NCI-H1694 treated with DMSO at 0.1 percent for 48 hours (cell line): ENCODE results near the gene CASP6.

Experiments used
- DNase-seq: peaks from one replicate; lab custom pipeline; 2025; lab: John Stamatoyannopoulos, UW

CASP6 gene

DNA sequence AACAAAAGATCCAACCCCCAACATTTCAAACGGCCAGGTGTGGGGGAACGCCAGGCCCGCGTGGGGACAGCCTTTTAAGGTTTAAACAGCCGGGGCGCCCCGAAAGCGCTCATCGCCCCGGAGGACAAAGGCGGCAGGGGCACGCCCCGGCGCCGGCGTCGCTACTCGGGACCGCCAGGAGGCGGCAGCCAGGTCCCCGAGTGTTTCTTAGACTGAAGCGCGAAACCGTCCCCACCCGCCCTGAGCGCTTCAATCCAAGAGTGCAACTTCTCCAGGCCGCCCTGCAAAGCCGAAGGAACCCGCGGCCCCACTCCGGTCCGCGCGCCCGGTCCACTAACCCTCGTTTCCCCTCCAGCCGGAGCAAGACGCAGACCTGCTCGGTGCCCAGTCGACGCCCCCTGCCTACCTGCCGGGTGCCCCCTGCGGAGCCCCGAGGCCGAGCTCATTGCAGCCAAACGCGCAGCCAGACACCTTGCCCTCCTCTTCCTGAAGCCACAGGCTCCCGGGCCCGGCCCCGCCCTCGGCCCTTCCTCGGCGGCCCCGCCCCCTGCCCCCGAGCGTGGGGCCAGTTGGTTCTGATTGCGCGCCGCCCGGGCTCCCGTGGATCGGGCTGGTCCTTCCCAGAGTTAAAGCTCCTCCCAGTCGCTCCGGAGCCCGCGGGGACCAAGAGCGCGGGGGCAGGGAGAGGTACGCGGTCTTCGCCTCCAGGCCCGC is at the start of gene CASP6:
Gene CASP6, minus strand, starts transcription at position 496 of the 714 bp plus-strand sequence. Its CDS starts 50 bp downstream, at position 446.
- DNase-seq: peak; percentile 18

DNA sequence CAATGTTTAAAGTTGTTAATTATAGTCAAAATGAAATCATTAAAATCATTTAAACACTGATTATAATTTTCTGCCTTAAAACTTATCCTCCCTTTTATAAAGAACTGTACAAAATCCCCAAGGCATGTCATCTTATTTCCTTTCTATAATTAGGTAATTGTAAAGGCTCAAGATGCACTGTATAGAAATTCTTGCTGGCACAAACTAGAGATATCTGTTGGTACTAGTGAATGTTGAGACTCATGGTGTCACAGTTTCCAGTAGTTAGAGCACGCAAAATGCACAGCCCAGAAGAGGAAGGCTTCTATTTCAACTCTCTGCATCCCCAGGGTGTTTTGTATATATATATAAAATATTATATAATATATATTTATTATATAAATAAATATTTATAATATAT is 49.3 kb upstream of the CASP6 start:
- DNase-seq: no peak

DNA sequence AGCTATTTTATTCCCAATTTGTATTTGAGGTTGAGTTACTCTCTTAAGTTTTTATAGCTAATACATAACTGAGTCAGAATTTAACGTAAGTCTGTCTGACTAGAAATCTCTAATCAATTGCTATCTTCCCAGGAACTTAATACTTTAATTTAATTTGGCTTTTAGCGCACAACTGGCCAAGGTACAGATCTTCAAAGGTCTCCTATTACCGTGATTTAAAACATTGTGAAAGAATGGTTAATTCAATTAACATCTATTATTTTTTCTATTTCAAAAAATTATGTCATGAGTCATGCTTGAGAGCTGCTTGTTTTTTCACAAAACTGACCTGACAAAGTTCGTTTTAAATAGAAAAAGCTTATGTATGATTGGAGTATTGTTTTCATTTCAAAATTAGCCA is 48.6 kb upstream of the CASP6 start:
- no peak for DNase-seq

DNA sequence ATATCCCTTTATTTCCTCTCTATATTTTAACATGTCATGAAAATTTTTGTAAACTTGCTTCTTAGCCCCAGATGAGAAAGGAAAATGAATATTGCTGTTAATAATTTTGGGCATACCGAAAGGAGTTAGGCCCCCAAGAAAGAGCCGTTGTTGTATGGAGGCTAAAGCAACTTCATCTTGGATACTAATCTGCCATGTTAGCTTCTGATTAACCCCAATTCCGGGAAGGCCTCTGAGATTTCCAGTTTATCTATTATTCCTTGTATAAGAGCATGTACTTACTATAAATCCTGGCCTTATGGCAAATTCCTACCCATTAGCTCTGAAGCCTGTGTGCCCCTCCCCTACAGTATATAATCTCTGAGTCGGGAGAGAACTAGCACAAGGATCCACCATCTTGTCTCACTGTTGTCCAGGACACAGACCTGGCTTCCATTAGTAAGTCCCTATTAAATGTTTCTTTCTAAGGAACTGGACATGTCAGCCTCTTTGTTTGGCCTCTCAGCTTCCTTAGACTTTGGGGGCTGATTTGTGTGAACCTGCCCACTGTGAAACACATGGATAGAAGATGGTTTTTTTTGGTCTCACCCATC is 47.5 kb upstream of the CASP6 start:
- DNase-seq: no peak

DNA sequence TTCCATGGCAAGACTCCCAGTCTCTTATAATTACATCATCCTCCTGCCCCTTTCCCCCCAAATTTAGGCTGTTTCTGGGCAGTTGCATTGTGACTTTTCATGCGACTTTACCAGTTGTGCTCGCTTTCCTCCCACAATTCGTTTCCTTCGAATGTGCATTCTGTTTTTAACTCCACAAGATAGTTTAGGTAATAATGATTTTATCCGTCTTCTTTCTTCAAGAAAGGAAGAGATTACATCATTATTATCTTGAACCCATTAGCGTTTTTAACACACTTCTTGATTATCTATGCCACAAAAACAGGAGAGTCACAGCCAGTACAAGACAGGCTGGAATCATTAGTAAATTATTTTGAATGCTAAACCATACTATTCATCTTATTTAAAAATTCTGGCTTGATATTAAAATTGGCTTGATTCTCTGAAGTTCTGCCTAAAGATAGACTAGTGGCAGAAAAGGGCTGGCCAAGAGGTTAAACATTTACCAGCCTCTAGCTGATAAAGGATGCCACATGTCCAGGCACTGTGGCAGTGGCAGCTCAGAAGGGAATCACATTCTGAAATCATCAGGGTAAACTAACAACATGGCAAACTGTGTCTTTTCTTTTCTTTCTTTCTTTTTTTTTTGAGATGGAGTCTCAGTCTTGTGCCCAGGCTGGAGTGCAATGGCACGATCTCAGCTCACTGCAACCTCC is 46.3 kb upstream of the CASP6 start:
- no peak for DNase-seq

DNA sequence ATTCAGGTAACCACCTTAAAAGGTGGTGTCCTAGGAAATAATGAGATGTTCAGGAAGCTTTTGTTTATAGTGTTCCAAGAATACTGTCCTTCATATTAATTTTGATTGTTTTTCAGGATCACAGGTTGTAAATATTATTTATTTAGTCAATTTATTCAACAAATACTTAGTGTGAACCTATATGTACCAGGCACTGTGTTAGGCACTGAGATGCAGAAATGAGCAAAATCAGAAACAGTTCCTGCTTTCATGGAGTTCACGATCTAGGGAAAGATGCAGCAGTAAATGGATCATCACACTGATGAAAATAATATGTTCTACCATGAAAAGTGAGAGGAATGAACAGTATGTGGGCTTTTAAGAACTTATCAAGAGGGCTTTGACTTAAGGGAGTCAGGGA is 44.9 kb upstream of the CASP6 start:
- DNase-seq: no peak

DNA sequence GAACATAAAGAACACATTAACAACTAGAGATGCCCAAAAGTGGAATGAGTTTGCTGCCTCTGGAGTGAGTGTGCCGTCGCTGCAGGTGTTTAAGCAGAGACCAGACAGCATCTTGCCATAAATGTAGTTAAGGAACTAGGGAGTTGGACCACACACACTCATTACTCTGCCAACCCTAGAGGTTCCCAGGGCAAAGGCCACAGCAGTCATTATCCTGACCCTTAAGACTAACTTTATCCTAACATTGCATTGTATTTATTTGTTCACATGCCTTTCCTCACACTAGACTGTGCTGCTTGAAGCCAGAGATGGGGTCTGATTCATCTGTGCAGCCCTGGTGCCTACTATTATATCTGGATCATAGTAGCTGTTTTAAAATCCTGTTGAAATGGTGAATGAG is 43.5 kb upstream of the CASP6 start:
- no peak for DNase-seq

DNA sequence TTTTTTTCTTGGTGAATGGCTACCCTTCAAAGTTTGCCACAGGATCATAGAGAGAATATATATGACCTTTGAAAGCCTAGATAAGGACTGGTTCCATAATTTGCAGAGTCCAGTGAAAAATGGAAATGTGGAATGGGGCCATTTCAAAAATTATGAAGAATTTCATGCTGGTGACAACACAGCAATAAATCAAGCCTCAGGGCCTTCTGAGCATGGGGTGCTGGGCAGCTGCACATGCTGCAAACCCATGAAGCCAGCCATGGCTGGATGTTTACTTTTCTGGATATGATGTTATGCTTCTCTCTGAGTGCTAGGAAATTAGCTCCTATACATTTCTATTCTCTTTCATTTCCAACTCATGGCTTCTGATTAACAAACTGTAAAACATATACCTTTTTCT is 42.6 kb upstream of the CASP6 start:
- DNase-seq: no peak

DNA sequence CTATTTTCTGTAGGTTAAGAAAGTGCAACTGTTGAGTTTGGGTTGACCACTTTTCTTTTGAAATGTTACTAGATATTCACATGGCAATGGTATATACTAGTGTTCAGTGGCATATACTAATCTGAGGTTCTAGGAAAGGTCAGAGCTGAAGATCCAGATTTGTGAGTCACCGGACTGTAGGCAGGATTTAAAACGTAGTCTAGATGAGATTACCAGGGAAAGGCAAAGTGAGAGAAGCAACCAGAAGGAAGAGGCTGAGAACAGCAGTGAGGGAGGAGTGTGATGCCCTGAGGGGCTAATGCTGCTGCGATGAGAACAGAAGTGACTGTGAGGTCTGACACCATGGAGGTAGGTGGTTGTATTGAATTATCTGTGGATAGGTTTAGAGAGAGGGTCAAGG is 36.3 kb upstream of the CASP6 start:
- no peak for DNase-seq

DNA sequence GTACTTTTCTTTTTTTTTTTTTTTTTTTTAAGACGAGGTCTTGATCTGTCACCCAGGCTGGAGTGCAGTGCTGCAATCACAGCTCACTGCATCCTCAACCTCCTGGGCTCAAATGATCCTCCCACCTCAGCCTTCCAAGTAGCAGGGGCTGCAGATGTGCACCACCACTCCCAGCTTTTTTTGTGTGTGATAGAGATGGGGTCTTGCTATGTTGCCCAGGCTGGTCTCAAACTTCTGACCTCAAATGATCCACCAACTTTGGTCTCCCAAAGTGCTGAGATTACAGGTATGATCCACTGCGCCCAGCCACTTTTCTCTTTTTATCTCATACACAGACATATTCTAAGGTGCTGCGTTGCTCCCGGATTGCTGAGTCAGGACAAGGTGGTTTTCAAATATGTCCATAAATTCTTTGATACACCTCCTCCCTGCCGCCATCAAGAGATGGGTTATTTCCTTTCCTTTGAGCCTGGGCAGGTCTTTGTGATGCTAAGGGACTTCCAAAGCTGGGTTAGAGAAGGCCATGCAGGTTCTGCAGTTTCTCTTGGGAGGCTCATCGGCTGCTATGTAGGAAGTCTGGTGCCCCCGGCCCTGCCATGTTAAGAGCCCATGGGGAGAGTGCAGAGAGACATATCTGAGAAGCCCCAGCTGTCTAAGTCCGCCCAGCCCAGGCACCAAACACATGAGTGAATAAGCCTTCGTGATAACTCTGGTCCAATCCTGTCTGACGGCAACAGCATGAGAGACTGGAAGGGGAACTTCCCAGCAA is 35.0 kb upstream of the CASP6 start:
- DNase-seq: no peak

DNA sequence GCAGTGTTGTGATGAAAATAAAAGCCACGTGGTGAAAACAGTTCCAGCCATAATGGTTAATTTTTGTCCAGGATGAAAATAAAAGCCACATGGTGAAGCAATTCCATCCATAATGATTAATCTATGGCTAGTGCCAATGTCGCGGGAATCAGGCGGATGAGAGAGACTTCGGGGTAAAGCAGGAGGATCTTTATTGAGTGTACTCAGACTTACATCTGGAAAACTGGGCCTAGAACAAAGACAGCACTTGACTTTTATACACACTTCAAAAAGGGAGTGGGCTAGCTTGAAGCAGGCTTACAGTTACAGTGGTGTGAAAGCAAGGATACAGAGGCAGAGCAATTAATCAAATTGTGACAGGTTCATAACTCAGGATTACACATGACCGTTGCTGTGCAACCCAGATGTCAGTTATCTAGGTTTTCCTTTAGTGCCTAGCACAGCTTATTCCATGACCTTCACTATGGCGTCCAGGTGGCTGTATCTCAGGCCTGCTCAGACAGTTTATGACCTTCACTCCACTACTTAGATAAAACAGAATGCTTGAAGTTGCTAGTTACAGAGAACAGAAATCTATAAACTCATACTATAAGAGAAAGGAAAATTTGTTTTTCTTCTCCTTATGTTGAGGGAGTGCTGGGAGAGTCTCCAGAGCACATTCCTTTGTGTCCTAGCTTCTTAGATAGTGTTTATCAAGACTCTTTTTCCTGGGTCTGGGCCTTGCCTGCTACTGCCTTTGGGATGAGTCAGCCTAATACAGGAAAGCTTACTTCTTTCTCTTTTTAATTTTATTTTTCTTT is 32.5 kb upstream of the CASP6 start:
- no peak for DNase-seq

DNA sequence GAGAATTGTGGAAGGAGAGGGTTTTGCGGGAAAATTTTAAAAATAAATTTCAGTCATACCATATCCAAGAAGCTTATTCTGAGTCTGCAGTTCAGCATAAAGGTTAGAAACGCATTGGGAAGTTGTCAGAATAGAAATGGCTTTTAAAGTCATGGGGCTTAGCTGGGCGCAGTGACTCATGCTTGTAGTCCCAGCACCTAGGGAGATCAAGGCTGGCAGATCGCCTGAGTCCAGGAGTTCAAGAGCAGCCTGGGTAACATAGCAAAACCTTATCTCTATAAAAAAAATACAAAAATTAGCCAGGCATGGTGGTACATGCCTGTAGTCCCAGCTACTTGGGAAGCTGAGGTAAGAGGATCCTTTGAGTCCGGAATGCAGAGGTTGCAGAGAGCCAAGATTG is 30.5 kb upstream of the CASP6 start:
- DNase-seq: no peak

DNA sequence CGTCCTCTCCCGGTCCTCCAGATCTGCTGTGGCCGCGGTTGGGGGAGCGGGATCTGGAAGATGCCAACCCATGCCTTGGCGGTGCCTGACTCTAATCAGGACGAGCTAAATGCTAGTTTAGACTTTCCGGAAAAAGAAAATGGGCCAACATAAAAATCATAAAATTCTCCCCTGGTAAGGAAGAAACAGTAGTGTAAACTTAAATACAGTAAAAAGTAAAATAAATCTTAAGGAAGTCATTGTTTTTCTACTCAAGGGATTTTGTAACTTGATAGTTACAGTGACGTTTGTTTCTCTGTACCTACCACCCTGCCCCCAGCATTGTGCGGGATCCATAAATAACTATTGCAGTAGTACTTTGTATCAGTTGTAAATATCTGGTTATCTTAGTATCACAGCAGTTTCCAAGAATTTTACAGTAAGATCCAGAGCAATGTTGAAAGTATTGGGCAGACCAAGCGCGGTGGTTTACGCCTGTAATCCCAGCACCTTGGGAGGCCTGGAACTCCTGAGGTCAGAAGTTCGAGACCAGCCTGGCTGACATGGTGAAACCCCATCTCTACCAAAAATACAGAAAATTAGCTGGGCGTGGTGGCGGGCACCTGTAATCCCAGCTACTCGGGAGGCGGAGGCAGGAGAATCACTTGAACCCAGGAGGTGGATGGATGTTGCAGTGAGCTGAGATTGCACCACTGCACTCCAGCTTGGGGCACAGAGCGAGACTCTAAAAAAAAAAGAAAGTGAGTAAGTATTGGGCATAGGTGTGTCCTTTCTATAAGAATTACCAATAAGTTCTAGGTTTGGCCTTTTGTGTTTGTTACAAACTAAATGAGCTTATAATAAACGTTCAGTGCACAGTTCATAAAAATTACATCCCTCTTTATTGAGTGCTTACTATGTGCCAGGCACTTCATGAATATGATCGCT is 27.6 kb upstream of the CASP6 start:
- no peak for DNase-seq

DNA sequence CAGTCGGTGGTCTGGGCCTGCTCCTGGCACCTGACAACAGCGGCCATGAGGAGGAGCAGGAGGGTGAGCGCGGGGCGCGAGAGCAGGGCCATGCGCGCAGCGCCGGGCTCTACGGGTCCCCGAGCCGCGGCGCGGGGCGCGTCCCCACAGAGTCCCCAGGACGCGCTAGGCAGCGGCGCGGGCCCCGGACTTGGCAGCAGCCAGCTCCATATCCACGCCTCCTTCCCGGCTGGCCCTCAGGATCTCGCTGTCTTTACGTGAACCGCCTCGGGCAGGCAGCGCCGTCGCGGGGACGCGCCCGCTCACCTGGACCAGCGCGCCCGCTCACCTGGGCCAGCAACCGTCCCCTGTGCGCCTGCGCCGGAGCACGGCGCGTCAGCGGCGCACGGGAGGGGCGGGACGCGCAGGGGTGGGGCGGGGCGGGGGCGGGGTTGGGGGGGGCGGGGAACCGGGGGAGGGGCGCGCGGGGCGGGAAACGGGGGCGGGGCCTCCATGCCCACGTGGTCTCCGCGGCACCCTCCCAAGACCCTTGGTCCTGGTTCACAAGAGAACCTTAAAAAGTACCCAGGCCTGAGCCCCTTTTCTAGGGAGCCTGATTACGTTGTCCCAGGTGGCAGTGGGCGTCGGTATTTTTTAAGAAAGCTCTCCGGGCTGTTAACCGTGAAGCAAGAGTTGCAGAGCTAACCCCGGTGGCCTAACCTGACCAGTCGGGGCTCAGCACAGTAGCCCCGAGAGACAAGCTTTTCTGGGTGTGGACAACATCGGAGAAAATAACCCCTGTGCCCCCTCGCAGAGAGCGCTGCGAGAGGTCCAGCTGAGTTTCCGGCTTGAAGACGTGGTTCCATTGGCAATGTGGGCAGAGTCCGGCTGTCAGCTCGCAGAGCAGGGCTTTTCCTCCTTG is 26.7 kb upstream of the CASP6 start, which contains the start of gene PLA2G12A:
Gene PLA2G12A, minus strand, starts transcription at position 353 of the 901 bp plus-strand sequence. Its CDS starts 261 bp downstream, at position 92.
- DNase-seq: peak; percentile 23

DNA sequence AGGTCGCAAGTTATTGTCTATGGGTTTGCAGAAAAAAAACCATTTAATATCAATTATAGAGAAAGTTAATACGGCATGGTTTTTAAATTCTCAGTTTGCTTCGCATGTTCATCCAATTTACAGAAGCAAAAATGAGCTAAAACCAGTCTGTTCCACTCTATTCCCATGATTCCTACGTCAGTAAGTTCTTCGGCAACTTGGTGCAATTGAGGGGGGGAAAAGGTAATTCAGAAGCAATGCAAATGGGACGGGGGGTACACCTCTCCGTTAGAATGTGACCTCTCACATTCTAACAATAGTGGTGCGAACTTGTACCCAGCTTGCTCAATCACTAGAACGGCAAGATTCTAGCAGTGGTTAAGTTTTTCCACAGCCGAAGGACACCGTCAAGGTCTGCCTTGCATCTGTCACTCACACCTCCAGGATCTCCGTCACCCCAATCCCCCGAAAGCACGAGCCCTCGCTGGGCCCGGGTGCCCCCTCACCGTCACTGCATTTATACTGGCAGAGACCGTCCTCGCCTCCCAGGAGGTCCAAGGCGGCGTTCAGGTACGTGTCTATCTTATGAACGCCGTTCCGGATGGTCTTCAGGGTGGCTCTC is 26.0 kb upstream of the CASP6 start:
- no peak for DNase-seq

DNA sequence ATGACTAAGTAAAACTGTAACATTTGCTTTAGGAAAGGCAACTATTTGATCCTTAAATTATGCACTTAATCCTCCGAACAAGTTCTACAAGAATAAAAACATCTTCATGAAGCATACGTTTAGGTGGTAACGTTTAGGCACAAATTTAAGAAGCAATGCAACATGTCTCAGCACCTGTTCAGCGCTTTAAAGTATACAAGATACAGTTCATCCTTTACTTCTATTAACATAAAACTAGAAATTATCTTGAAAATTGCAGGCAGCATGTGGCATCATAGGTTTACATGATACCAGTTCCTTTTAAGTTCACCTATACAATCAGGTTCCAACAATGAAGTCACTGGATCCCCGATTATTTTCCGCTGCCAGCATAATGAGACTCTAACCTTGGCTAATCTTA is 25.1 kb upstream of the CASP6 start:
- no peak for DNase-seq

DNA sequence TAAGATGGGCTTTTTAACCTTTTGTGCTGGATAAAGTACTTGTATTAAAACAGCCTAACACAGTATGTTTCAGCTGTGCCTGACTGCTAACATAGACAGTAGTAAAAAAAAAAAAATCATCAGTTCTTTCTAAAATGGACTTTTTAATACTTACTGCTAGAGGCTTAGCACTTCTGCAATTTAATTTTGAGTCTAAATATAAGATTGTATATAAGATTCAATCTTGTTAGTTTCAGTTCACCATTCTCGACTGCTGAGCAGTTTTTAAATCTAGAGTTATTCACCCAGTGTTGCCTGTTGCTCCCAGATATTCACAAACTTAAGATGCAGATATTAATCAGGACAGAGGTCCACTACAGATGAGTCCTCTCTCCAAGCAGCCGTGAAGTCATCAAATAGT is 19.9 kb upstream of the CASP6 start:
- DNase-seq: no peak

DNA sequence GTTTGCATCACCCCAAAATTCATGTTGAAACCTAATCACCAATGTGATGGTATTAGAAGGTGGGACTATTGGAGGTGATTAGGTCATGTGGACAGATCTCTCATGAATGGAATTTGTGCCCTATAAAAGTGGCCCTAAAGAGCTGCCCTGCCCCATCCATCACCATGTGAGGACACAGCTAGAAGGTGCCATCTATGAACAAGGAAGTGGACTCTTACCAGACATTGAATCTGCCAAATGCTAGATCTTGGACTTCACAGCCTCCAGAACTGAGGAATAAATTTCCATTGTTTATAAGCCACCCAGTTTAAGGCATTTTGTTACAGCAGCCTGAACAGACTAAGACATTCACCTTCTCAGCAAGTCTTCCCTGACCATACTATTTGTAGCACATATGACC is 19.1 kb upstream of the CASP6 start:
- DNase-seq: no peak

DNA sequence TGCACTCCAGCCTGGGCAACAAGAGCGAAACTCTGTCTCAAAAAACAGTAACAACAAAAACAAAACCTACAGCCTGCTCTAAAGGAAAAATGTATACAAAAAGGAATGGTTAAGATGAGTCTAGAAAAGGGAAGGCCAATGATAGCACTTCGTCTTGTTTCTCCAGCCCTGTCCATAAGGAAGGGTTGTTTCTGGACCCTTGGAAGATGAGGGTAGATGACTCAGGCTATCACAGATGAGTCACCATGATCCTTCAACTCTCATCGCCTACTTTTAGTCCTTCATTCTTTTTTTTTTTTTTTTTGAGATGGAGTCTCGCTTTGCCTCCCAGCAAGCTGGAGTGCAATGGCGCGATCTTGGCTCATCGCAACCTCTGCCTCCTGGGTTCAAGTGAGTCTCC is 17.8 kb upstream of the CASP6 start:
- DNase-seq: no peak
